Activated CD8-positive, alpha-beta T cell treated with anti-CD3 and anti-CD28 coated beads, Interleukin-2, amount 10 ng/mL, durations not matched to agents 7 days and 5 days (primary cell): ENCODE measurements around the gene MALRD1. TPM values are rescaled to one million over a fixed set of nuclear protein-coding genes. Genes with fewer than 3 reads are reported as not detected.

Experiments used
- ATAC-seq: fragments of 150-1000 bp; cut with Tn5 transposase; one replicate; pipeline ENCODE4 v1.10.0; 2021; ENCODE audit warnings: moderate library complexity
- CTCF ChIA-PET: fragments of 350-600 bp; sonication (Branson Sonifier 250); formaldehyde crosslinking; loops from one replicate; lab custom pipeline; 2021; ENCODE audit warnings: antibody characterized with exemption; lab: Charles Lee
- POLR2A ChIA-PET: fragments of 350-600 bp; sonication (Branson Sonifier 250); formaldehyde crosslinking; loops from one replicate; lab custom pipeline; 2021; ENCODE audit warnings: antibody characterized with exemption; lab: Charles Lee
- DNase-seq: peaks from one replicate; pipeline ENCODE4 v3.0.0-alpha.2; 2020
- H3K27ac Mint-ChIP-seq: one replicate; pipeline ENCODE4 v1.8.0; 2021; ENCODE audit warnings: mild to moderate bottlenecking, mixed read lengths
- H3K27me3 Mint-ChIP-seq: one replicate; pipeline ENCODE4 v1.8.0; 2021; ENCODE audit warnings: low read depth, mixed read lengths
- H3K36me3 Mint-ChIP-seq: one replicate; pipeline ENCODE4 v1.8.0; 2021; ENCODE audit warnings: low read depth, mixed read lengths
- H3K4me1 Mint-ChIP-seq: one replicate; pipeline ENCODE4 v1.8.0; 2021; ENCODE audit warnings: low read depth, mixed read lengths
- H3K4me3 Mint-ChIP-seq: one replicate; pipeline ENCODE4 v1.8.0; 2021; ENCODE audit warnings: mild to moderate bottlenecking, mixed read lengths
- H3K9me3 Mint-ChIP-seq: one replicate; pipeline ENCODE4 v1.8.0; 2022; ENCODE audit warnings: mixed read lengths; ENCODE audit not compliant: insufficient read depth
- total RNA-seq, 2 experiments: library from RNA; stranded (reverse); gene quantifications; one replicate each; pipeline ENCODE4 v1.2.3, GENCODE V29; 2021

The MALRD1 gene
- total RNA-seq, 2 experiments from 2014 or later = not detected

GRCh38 chr10:19048891-19049290 is 290 bp downstream of the MALRD1 start:
- CTCF ChIA-PET = no interaction called here
- H3K36me3 Mint-ChIP-seq = no peaks in the 10 kb centered on the region
- no peaks in the 10 kb centered on the region for H3K4me1 Mint-ChIP-seq
- no peak for ATAC-seq
- no peak overlapping the region for H3K4me3 Mint-ChIP-seq
- no peak for DNase-seq
- H3K27me3 Mint-ChIP-seq = no peaks in the 10 kb centered on the region
- peaks cover 11% of the 10 kb centered on the region for H3K9me3 Mint-ChIP-seq
- POLR2A ChIA-PET = no interaction called here
- no peak overlapping the region for H3K27ac Mint-ChIP-seq

- no peak for ATAC-seq
- H3K27ac Mint-ChIP-seq = no peak overlapping the region
- no peaks in the 10 kb centered on the region for H3K36me3 Mint-ChIP-seq
Observed at GRCh38 chr10:19049567-19049966, 966 bp downstream of the MALRD1 start.

GRCh38 chr10:19054289-19054835 is 5.8 kb downstream of the MALRD1 start:
- ChIA-PET POLR2A (no interaction called here), CTCF (no interaction called here)
- ATAC-seq = no peak
- no peak overlapping the region for H3K4me3 Mint-ChIP-seq
- H3K27me3 Mint-ChIP-seq = no peaks in the 10 kb centered on the region
- H3K27ac Mint-ChIP-seq = no peak overlapping the region
- no peaks in the 10 kb centered on the region for H3K36me3 Mint-ChIP-seq
- DNase-seq = no peak
- no peaks in the 10 kb centered on the region for H3K4me1 Mint-ChIP-seq
- H3K9me3 Mint-ChIP-seq = peaks cover 8% of the 10 kb centered on the region

More at GRCh38 chr10:19049567-19049966, 966 bp downstream of the MALRD1 start:
- CTCF ChIA-PET = no interaction called here
- no peaks in the 10 kb centered on the region for H3K4me1 Mint-ChIP-seq
- no peaks in the 10 kb centered on the region for H3K27me3 Mint-ChIP-seq
- H3K4me3 Mint-ChIP-seq = no peak overlapping the region
- no peak for DNase-seq
- POLR2A ChIA-PET = no interaction called here
- peaks cover 11% of the 10 kb centered on the region for H3K9me3 Mint-ChIP-seq

DNA sequence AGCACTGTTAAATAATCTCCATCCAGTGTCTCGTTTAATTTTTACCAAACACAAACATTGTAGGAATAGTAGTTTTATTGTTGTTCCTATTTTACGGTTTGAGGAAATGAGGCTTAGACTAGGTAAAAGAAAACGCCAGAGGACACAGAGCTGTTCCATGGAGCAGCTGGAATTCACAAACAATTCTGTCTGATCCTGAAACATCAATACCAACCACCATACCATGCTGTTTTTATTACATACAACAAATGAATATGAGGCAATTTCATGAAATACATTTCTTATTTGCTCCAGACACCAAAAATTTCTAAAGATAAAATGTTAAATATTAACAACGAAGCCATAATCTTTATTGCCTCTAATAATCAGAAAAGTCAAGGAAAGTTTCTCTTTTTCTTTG is 9.4 kb downstream of the MALRD1 start:
- Mint-ChIP-seq H3K27me3 (no peaks in the 10 kb centered on the region), H3K4me1 (no peaks in the 10 kb centered on the region)

GRCh38 chr10:19063986-19064385 is 15.4 kb downstream of the MALRD1 start:
- ChIA-PET CTCF (no interaction called here), POLR2A (no interaction called here)
- Mint-ChIP-seq H3K36me3 (no peaks in the 10 kb centered on the region), H3K9me3 (peaks cover 15% of the 10 kb centered on the region), H3K27me3 (no peaks in the 10 kb centered on the region), H3K4me3 (no peak overlapping the region), H3K27ac (no peak overlapping the region), H3K4me1 (no peaks in the 10 kb centered on the region)
- no peak for ATAC-seq
- DNase-seq = no peak

More for the DNA sequence above, 9.4 kb downstream of the MALRD1 start:
- Mint-ChIP-seq H3K4me3 (no peak overlapping the region), H3K9me3 (peaks cover 4% of the 10 kb centered on the region), H3K36me3 (no peaks in the 10 kb centered on the region), H3K27ac (no peak overlapping the region)
- DNase-seq = no peak
- ChIA-PET POLR2A (no interaction called here), CTCF (no interaction called here)
- no peak for ATAC-seq

- no peak for ATAC-seq
- peaks cover 16% of the 10 kb centered on the region for H3K9me3 Mint-ChIP-seq
- no peaks in the 10 kb centered on the region for H3K27me3 Mint-ChIP-seq
- H3K4me3 Mint-ChIP-seq = no peak overlapping the region
- H3K4me1 Mint-ChIP-seq = no peaks in the 10 kb centered on the region
- H3K27ac Mint-ChIP-seq = no peak overlapping the region
- ChIA-PET CTCF (no interaction called here), POLR2A (no interaction called here)
- H3K36me3 Mint-ChIP-seq = no peaks in the 10 kb centered on the region
- no peak for DNase-seq
Observed at GRCh38 chr10:19071946-19072345, 23.3 kb downstream of the MALRD1 start.

DNA sequence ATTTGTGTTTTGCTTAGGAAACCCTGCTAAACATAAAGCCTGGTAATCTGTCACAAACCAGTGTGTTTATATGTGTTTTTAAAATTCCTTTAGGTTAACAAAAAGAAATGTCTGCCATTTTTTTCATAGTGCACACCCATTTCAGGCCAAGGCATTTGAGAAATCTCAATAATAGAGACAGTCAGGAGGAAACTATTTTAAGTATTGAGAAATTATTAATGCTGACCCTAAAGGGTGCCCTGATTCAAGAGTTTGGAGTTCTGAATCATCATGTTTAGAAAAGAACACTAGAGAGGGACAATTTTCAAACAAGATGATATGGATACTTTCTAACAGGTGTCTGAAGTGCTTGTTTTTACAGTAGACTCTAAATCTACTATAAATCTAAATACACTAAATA is 28.7 kb downstream of the MALRD1 start:
- ChIA-PET CTCF (no interaction called here), POLR2A (no interaction called here)
- H3K9me3 Mint-ChIP-seq = peaks cover 19% of the 10 kb centered on the region
- no peak overlapping the region for H3K27ac Mint-ChIP-seq
- ATAC-seq (no peak), DNase-seq (no peak)
- H3K27me3 Mint-ChIP-seq = no peaks in the 10 kb centered on the region
- no peaks in the 10 kb centered on the region for H3K4me1 Mint-ChIP-seq
- H3K4me3 Mint-ChIP-seq = no peak overlapping the region
- no peaks in the 10 kb centered on the region for H3K36me3 Mint-ChIP-seq

GRCh38 chr10:19096501-19097073 is 48.0 kb downstream of the MALRD1 start:
- Mint-ChIP-seq H3K9me3 (peaks cover 12% of the 10 kb centered on the region), H3K27ac (no peak overlapping the region), H3K4me1 (no peaks in the 10 kb centered on the region), H3K36me3 (no peaks in the 10 kb centered on the region), H3K27me3 (no peaks in the 10 kb centered on the region), H3K4me3 (no peak overlapping the region)
- DNase-seq (no peak), ATAC-seq (no peak)
- POLR2A ChIA-PET = no interaction called here
- CTCF ChIA-PET = no interaction called here

GRCh38 chr10:19097151-19097550 is 48.5 kb downstream of the MALRD1 start:
- Mint-ChIP-seq H3K9me3 (peaks cover 12% of the 10 kb centered on the region), H3K27me3 (no peaks in the 10 kb centered on the region), H3K27ac (no peak overlapping the region), H3K4me1 (no peaks in the 10 kb centered on the region), H3K36me3 (no peaks in the 10 kb centered on the region), H3K4me3 (no peak overlapping the region)
- no peak for DNase-seq
- ATAC-seq = no peak
- ChIA-PET POLR2A (no interaction called here), CTCF (no interaction called here)

DNA sequence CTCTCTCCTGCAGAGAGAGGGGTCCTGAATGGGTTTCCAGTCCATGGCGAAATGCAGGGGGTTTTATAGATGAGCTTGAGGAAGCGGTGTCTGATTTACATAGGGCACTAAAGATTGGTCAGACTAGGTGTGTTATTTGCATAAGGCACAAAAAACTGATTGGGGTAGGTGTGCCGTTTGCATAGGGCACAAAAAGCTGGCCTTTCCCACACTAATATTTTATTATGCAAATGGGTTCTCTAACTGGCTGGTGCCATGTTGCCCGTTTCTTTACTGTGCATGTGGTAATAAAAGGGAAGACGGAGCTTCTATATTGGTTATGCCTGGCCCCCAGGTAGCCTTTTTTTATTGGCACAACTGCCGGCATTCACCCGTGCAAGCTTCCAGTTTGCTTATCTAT is 50.2 kb downstream of the MALRD1 start:
- ATAC-seq (no peak), DNase-seq (no peak)
- Mint-ChIP-seq H3K27ac (no peak overlapping the region), H3K4me1 (no peaks in the 10 kb centered on the region), H3K27me3 (no peaks in the 10 kb centered on the region), H3K4me3 (no peak overlapping the region), H3K9me3 (peaks cover 12% of the 10 kb centered on the region), H3K36me3 (no peaks in the 10 kb centered on the region)
- CTCF ChIA-PET = no interaction called here
- POLR2A ChIA-PET = no interaction called here

DNA sequence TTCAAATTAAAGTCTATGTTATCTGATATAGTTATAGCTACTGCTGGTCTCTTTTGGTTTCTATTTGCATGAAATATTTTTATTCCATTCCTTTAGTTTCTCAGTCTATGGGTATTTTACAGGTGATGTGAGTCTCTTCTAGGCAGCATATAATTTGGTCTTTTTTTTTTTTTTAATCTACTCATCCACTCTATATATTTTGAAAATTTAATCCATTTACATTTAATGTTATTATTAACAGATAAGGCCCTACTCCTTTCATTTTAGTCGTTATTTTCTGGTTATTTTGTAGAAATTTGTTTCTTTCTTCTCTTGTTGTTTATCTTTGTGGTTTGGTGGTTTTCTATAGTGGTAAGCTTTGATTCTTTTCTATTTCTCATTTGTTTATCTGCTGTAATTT is 58.8 kb downstream of the MALRD1 start:
- Mint-ChIP-seq H3K4me1 (no peaks in the 10 kb centered on the region), H3K4me3 (no peak overlapping the region), H3K36me3 (no peaks in the 10 kb centered on the region), H3K27ac (no peak overlapping the region), H3K9me3 (peaks cover 15% of the 10 kb centered on the region), H3K27me3 (no peaks in the 10 kb centered on the region)
- CTCF ChIA-PET = no interaction called here
- ATAC-seq (no peak), DNase-seq (no peak)
- POLR2A ChIA-PET = no interaction called here

DNA sequence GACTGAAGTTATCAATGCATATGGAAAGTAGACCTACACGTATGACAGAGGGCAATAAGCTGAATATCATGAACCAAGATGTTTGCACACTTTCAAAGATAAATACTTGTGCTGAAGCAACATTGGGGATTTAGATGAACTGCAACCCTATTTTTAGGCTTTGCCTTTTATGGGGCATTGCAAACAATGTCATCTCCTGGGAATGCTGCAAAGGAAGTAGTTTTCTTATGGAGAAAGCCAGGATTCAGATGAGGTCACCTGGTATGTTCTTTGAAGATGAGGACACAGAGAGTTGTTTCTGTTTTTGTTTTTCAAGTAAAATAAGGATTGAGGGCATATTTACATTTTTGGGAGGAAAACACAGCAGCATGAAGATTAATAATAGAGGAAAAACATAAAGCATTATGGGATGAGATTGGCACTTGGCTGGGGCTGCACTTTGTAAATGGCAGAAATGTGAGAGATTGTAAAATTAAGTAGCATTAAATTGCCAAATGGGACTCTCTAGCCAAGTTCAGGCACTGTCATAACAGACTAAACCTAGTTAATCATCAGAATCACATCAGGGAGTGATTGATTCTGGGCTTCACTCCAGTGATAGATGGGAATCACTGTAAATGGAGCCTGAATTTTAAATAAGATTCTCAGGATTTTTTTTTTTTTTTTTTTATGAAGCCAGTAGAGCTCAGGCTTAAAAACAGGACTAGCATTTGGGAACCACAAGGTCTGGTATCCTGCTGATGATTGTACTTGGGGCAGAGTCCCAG is 63.1 kb downstream of the MALRD1 start:
- no peak for ATAC-seq

More for the DNA sequence above, 63.1 kb downstream of the MALRD1 start:
- Mint-ChIP-seq H3K27ac (no peak overlapping the region), H3K27me3 (no peaks in the 10 kb centered on the region), H3K9me3 (peaks cover 15% of the 10 kb centered on the region), H3K4me1 (no peaks in the 10 kb centered on the region), H3K4me3 (no peak overlapping the region), H3K36me3 (no peaks in the 10 kb centered on the region)
- no peak for DNase-seq
- POLR2A ChIA-PET = no interaction called here
- CTCF ChIA-PET = no interaction called here
